DOHH2 (cell line): ENCODE measurements around the gene SLC17A9.

Experiments used
- H3F3A ChIP-seq: fragments of 200-600 bp; sonication (generic), shearing (Covaris generic); 2 replicates; pipeline ENCODE4 v1.6.0; 2016; ENCODE audit warnings: antibody characterized with exemption, mild to moderate bottlenecking; ENCODE audit not compliant: control insufficient read depth, insufficient read depth
- H3K27ac ChIP-seq: fragments of 200-600 bp; sonication (generic); 2 replicates; pipeline ENCODE4 v1.5.1; 2014; ENCODE audit warnings: low read depth, mild to moderate bottlenecking, low read length, moderate library complexity
- H3K27me3 ChIP-seq: fragments of 200-600 bp; sonication (generic); 2 replicates; pipeline ENCODE4 v1.6.1; 2014; ENCODE audit warnings: mild to moderate bottlenecking, low read length, mixed read lengths; ENCODE audit not compliant: control insufficient read depth
- H3K36me3 ChIP-seq: fragments of 200-600 bp; sonication (generic); 2 replicates; pipeline ENCODE4 v1.6.1; 2014; ENCODE audit warnings: mild to moderate bottlenecking, low read length, moderate library complexity, mixed read lengths; ENCODE audit not compliant: control insufficient read depth
- H3K4me1 ChIP-seq: fragments of 200-600 bp; sonication (generic); 2 replicates; pipeline ENCODE4 v1.6.1; 2014; ENCODE audit warnings: mild to moderate bottlenecking, low read length, mixed read lengths; ENCODE audit not compliant: control insufficient read depth
- H3K4me2 ChIP-seq: fragments of 200-600 bp; sonication (generic); 2 replicates; pipeline ENCODE4 v1.6.0; 2014; ENCODE audit warnings: mild to moderate bottlenecking, low read length, moderate library complexity
- H3K4me3 ChIP-seq: fragments of 200-600 bp; sonication (generic); 2 replicates; pipeline ENCODE4 v1.5.1; 2014; ENCODE audit warnings: mild to moderate bottlenecking, low read length, mixed read lengths
- H3K79me2 ChIP-seq: fragments of 200-600 bp; sonication (generic); 2 replicates; pipeline ENCODE4 v1.6.1; 2014; ENCODE audit warnings: mild to moderate bottlenecking, low read length, mixed read lengths; ENCODE audit not compliant: control insufficient read depth
- H3K9me2 ChIP-seq: fragments of 200-600 bp; sonication (generic); replicated peaks from 2 replicates; pipeline ENCODE4 v1.6.1; 2014; ENCODE audit warnings: mild to moderate bottlenecking, low read length, mixed read lengths; ENCODE audit not compliant: control insufficient read depth
- H3K9me3 ChIP-seq: fragments of 200-600 bp; sonication (generic); 2 replicates; pipeline ENCODE4 v1.6.1; 2014; ENCODE audit warnings: antibody characterized with exemption, low read length, mixed read lengths; ENCODE audit not compliant: control insufficient read depth, insufficient read depth
- H4K20me1 ChIP-seq: fragments of 200-600 bp; sonication (generic); 2 replicates; pipeline ENCODE4 v1.6.0; 2014; ENCODE audit warnings: low read depth, mild to moderate bottlenecking, antibody characterized with exemption, low read length, moderate library complexity; ENCODE audit not compliant: control insufficient read depth, insufficient read depth
- EZH2phosphoT487 ChIP-seq: fragments of 200-600 bp; sonication (generic); IDR thresholded peaks from 2 replicates; pipeline ENCODE4 v1.6.1; 2017; ENCODE audit warnings: borderline replicate concordance, mild to moderate bottlenecking, antibody characterized with exemption, low read length, moderate library complexity, mixed read lengths
- TF ChIP-seq, protein P1 (sequence below): fragments of 200-600 bp; sonication (generic); IDR thresholded peaks from one replicate; pipeline ENCODE4 v1.5.1; 2014; ENCODE audit warnings: antibody characterized with exemption, mild to moderate bottlenecking, low read depth, low read length; ENCODE audit not compliant: poor library complexity, severe bottlenecking

SLC17A9 gene

DNA sequence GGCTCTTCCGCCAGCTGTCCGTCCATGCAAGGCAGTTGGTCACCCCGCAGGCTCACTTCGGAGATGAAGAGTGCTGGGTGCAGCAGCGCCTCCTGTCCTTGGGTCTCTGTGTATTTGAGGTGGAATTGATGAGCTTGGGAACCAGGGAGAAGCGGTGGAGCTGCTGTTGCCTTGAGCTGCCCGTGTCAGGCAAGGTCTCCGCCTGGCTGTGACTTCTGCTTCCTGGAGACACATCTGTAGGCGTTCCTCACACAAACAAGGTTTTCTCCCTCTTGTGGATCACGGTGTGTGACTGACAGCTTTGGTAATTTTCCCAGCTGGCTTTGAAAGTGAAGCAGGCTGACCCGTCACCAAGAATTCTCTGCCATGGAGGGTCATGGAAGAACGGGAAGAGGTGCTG lies 2.5 kb upstream of the SLC17A9 start:
- no peak overlapping the region for H3K4me2 ChIP-seq
- peaks cover 54% of the 10 kb centered on the region for H3K79me2 ChIP-seq
- H3K9me3 ChIP-seq = peaks cover 5% of the 10 kb centered on the region; the same call in 1 of the 2 replicates

DNA sequence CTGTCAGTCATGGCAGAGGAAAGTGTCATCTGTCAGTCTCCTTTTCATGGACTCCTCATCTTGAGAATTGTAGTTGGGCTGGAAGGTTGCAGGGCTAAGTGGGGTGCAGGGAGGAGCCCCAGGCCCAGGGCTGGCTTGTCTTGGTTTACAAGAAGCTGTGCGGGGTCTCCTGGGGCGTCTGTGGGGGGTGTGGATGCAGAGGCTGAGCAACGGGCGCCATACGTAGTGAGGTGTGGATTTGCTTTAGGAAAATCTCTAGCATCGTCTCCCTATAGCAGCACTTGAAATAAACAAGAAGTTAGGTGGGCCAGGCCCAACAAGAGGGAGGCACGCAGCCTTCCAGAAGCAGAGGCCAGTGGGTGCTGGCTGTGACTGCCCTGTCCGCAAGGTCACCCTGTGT lies 1.8 kb upstream of the SLC17A9 start:
- peaks cover 57% of the 10 kb centered on the region for H3K79me2 ChIP-seq
- H3K36me3 ChIP-seq = peaks cover 56% of the 10 kb centered on the region
- H3K4me3 ChIP-seq = no peak overlapping the region
- H3K9me3 ChIP-seq = peaks cover 5% of the 10 kb centered on the region; the same call in 1 of the 2 replicates
- peaks cover 9% of the 10 kb centered on the region; the same call in 1 of the 2 replicates for H4K20me1 ChIP-seq
- H3K4me1 ChIP-seq = peaks cover 36% of the 10 kb centered on the region
- H3K27me3 ChIP-seq = no peaks in the 10 kb centered on the region
- TF ChIP-seq, protein P1, sequence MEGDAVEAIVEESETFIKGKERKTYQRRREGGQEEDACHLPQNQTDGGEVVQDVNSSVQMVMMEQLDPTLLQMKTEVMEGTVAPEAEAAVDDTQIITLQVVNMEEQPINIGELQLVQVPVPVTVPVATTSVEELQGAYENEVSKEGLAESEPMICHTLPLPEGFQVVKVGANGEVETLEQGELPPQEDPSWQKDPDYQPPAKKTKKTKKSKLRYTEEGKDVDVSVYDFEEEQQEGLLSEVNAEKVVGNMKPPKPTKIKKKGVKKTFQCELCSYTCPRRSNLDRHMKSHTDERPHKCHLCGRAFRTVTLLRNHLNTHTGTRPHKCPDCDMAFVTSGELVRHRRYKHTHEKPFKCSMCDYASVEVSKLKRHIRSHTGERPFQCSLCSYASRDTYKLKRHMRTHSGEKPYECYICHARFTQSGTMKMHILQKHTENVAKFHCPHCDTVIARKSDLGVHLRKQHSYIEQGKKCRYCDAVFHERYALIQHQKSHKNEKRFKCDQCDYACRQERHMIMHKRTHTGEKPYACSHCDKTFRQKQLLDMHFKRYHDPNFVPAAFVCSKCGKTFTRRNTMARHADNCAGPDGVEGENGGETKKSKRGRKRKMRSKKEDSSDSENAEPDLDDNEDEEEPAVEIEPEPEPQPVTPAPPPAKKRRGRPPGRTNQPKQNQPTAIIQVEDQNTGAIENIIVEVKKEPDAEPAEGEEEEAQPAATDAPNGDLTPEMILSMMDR = no peak
- no peak for TF ChIP-seq EZH2phosphoT487
- H3K9me2 ChIP-seq = no peaks in the 10 kb centered on the region
- H3K27ac ChIP-seq = no peak overlapping the region
- peaks cover 19% of the 10 kb centered on the region for H3F3A ChIP-seq
- no peak overlapping the region for H3K4me2 ChIP-seq

More for the DNA sequence above, 2.5 kb upstream of the SLC17A9 start:
- H3F3A ChIP-seq = peaks cover 19% of the 10 kb centered on the region
- no peak overlapping the region for H3K4me3 ChIP-seq
- 0 out of 2 replicates have a peak, but pooled peaks cover 4% of the 10 kb centered on the region for H4K20me1 ChIP-seq
- TF ChIP-seq EZH2phosphoT487 = no peak
- TF ChIP-seq, protein P1 = no peak
- H3K27ac ChIP-seq = no peak overlapping the region
- no peaks in the 10 kb centered on the region for H3K27me3 ChIP-seq
- H3K4me1 ChIP-seq = peaks cover 28% of the 10 kb centered on the region
- H3K9me2 ChIP-seq = no peaks in the 10 kb centered on the region
- H3K36me3 ChIP-seq = peaks cover 59% of the 10 kb centered on the region

DNA sequence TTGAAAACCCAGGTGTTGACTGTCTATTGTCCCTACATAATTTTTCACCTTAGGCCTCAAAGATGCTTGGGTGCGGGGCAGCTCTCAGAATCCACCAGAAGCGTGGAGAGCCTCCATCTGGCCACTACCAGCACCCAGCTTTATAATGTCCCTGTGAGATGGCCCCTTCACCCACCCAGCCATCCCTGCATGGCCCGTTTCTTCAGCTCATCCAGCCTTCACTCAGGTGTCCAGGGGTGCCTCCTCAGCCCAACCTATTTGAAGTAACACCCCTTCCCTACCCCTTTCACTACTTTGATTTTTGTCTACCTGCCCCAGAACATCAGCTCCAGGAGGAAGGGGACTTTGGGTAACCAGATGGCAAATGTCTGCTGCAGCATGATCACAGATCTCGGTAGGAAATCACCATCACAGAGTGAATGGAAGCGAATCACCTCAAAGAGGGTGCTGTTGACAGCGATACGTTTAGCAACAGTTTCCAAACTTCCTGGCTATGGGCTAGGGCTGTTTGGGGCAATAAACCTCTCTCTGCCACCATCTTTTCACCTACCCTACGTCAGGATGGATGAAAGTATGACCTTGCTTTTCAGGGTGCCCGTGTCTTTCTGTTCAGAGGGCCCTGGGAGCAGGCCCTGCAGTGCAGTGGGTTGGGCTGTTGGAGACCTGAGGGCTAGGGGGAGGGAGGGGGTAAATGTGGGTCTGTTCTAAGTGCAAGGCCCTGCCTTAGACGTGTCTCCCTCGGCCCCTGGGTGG lies 1.2 kb upstream of the SLC17A9 start:
- H3K4me2 ChIP-seq = peak overlapping the region; percentile 99
- TF ChIP-seq, protein P1 = no peak
- TF ChIP-seq EZH2phosphoT487 = no peak
- H3K27ac ChIP-seq = no peak overlapping the region
- peaks cover 19% of the 10 kb centered on the region for H3F3A ChIP-seq
- H3K4me1 ChIP-seq = peaks cover 37% of the 10 kb centered on the region
- no peaks in the 10 kb centered on the region for H3K27me3 ChIP-seq
- H4K20me1 ChIP-seq = peaks cover 9% of the 10 kb centered on the region; the same call in 1 of the 2 replicates
- peaks cover 57% of the 10 kb centered on the region for H3K79me2 ChIP-seq
- peaks cover 5% of the 10 kb centered on the region; the same call in 1 of the 2 replicates for H3K9me3 ChIP-seq
- peak overlapping the region; percentile 86 for H3K4me3 ChIP-seq
- peaks cover 56% of the 10 kb centered on the region for H3K36me3 ChIP-seq
- no peaks in the 10 kb centered on the region for H3K9me2 ChIP-seq
